Measurements from ENCODE around the gene SIDT2. TPM values are rescaled to one million over a fixed set of nuclear protein-coding genes. Genes with fewer than 3 reads are reported as not detected.
"Not testable (repeated sequence)": the region's sequence is repeated elsewhere in the genome, so short reads cannot be mapped to it uniquely, and the experiment has no call there.

The SIDT2 gene
- total RNA-seq, 4 donors from 2014 or later = 6.4 to 91.3 (median 28.7) TPM

- Histone ChIP-seq H3K27ac (peak overlapping the region; percentile 97 to 98), H3K9me3 (no peaks in the 10 kb centered on the region), H3K27me3 (no peaks in the 10 kb centered on the region), H3K4me3 (peak overlapping the region; percentile 58 to 95), H3K36me3 (no peaks in the 10 kb centered on the region), H3K4me1 (peaks cover 0 to 12% of the 10 kb centered on the region in 2 donors)
- intact Hi-C loops (cut with DNase I; ENCODE audit: low total_unique reads) = no loop called here
- DNase-seq = peak in 1 of 2 donors; percentile 65
- TF ChIP-seq POLR2A (IDR thresholded peaks at IDR 0.05) (peak in 1 of 2 donors; percentile 7), CTCF (IDR thresholded peaks at IDR 0.05) (no peak)
Measured at GRCh38 chr11:117204283-117205080, 25.9 kb downstream of the SIDT2 start.

- Histone ChIP-seq H3K27me3 (no peaks in the 10 kb centered on the region), H3K9me3 (no peaks in the 10 kb centered on the region), H3K27ac (peak overlapping the region; percentile 97 to 98), H3K4me3 (peak overlapping the region; percentile 58 to 95), H3K4me1 (peaks cover 0 to 12% of the 10 kb centered on the region in 2 donors), H3K36me3 (no peaks in the 10 kb centered on the region)
- intact Hi-C loops (cut with DNase I; ENCODE audit: low total_unique reads) = no loop called here
- no peak for DNase-seq
- no peak for TF ChIP-seq CTCF (IDR thresholded peaks at IDR 0.05)
- no peak for TF ChIP-seq POLR2A (IDR thresholded peaks at IDR 0.05)
Measured at GRCh38 chr11:117205211-117205818, 26.8 kb downstream of the SIDT2 start.

GRCh38 chr11:117206111-117206510, 27.6 kb downstream of the SIDT2 start:
- intact Hi-C loops (cut with DNase I; ENCODE audit: low total_unique reads); H3K4me3 ChIP-seq; H3K9me3 ChIP-seq; H3K36me3 ChIP-seq; DNase-seq; H3K27me3 ChIP-seq: not testable (repeated sequence)
- peaks cover 0 to 12% of the 10 kb centered on the region in 2 donors for H3K4me1 ChIP-seq
- peak overlapping the region; percentile 59 to 80 for H3K27ac ChIP-seq

GRCh38 chr11:117206859-117207258, 28.3 kb downstream of the SIDT2 start:
- H3K9me3 ChIP-seq; DNase-seq; H3K36me3 ChIP-seq; H3K4me3 ChIP-seq; H3K27me3 ChIP-seq; intact Hi-C loops (cut with DNase I; ENCODE audit: low total_unique reads): not testable (repeated sequence)
- peaks cover 0 to 12% of the 10 kb centered on the region in 2 donors for H3K4me1 ChIP-seq
- H3K27ac ChIP-seq = peak overlapping the region in 1 of 2 donors; percentile 36

- H3K4me3 ChIP-seq; H3K27me3 ChIP-seq; DNase-seq; H3K9me3 ChIP-seq; H3K27ac ChIP-seq; intact Hi-C loops (cut with DNase I; ENCODE audit: low total_unique reads); H3K36me3 ChIP-seq: not testable (repeated sequence)
- peaks cover 0 to 12% of the 10 kb centered on the region in 2 donors for H3K4me1 ChIP-seq
Measured at GRCh38 chr11:117207481-117207880, 28.9 kb downstream of the SIDT2 start.

GRCh38 chr11:117208710-117209109, 30.2 kb downstream of the SIDT2 start:
- TF ChIP-seq CTCF (IDR thresholded peaks at IDR 0.05) = peak in 2 of 4 experiments; percentile 5 to 31
- intact Hi-C loops (cut with DNase I; ENCODE audit: low total_unique reads); H3K9me3 ChIP-seq; H3K27me3 ChIP-seq; H3K36me3 ChIP-seq; H3K4me3 ChIP-seq; H3K27ac ChIP-seq: not testable (repeated sequence)
- H3K4me1 ChIP-seq = peaks cover 0 to 12% of the 10 kb centered on the region in 2 donors
- DNase-seq = peak in 1 of 2 donors; percentile 69

GRCh38 chr11:117209351-117210125, 31.0 kb downstream of the SIDT2 start:
- H3K4me3 ChIP-seq; H3K9me3 ChIP-seq; DNase-seq; intact Hi-C loops (cut with DNase I; ENCODE audit: low total_unique reads); H3K36me3 ChIP-seq; H3K27me3 ChIP-seq; H3K4me1 ChIP-seq: not testable (repeated sequence)
- peak overlapping the region in 1 of 2 donors; percentile 30 for H3K27ac ChIP-seq

Measured in uterus (tissue), 4 donors.